ENCODE results near the gene TMED4.

TMED4 gene

GRCh38 chr7:44583146-44583865 is 1.3 kb upstream of the TMED4 start:
- H4K20me1 ChIP-seq (ENCODE audit: insufficient read depth, low read length): no peaks in the 10 kb centered on the region
- TF ChIP-seq EZH2 (optimal IDR thresholded peaks at IDR 0.05; ENCODE audit: low read depth, low read length) (no peak), EZH2phosphoT487 (IDR thresholded peaks at IDR 0.05; ENCODE audit: low read length) (no peak)
- TF ChIP-seq, protein P1, sequence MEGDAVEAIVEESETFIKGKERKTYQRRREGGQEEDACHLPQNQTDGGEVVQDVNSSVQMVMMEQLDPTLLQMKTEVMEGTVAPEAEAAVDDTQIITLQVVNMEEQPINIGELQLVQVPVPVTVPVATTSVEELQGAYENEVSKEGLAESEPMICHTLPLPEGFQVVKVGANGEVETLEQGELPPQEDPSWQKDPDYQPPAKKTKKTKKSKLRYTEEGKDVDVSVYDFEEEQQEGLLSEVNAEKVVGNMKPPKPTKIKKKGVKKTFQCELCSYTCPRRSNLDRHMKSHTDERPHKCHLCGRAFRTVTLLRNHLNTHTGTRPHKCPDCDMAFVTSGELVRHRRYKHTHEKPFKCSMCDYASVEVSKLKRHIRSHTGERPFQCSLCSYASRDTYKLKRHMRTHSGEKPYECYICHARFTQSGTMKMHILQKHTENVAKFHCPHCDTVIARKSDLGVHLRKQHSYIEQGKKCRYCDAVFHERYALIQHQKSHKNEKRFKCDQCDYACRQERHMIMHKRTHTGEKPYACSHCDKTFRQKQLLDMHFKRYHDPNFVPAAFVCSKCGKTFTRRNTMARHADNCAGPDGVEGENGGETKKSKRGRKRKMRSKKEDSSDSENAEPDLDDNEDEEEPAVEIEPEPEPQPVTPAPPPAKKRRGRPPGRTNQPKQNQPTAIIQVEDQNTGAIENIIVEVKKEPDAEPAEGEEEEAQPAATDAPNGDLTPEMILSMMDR (IDR thresholded peaks at IDR 0.05; ENCODE audit: low read length): no peak
- H3K4me3 ChIP-seq (ENCODE audit: low read length): peak overlapping the region; percentile 71
- peaks cover 5% of the 10 kb centered on the region; the same call in 1 of the 2 replicates for H3K4me1 ChIP-seq (ENCODE audit: low read length)
- peak overlapping the region; percentile 87; the same call in 1 of the 2 replicates for H3K9ac ChIP-seq (ENCODE audit: low read length)
- H3K27me3 ChIP-seq (replicated peaks; ENCODE audit: insufficient read depth, low read length): no peaks in the 10 kb centered on the region
- H3K9me3 ChIP-seq (replicated peaks; ENCODE audit: insufficient read depth, low read length): no peaks in the 10 kb centered on the region
- H3K27ac ChIP-seq (ENCODE audit: low read length): peak overlapping the region; percentile 87; the same call in 1 of the 2 replicates
- H3K4me2 ChIP-seq (ENCODE audit: low read depth, low read length): peak overlapping the region; percentile 96
- no peaks in the 10 kb centered on the region for H3K36me3 ChIP-seq (replicated peaks; ENCODE audit: insufficient read depth, low read length)
- DNase-seq: no peak
- no peaks in the 10 kb centered on the region for H3K9me2 ChIP-seq (replicated peaks; ENCODE audit: insufficient read depth, low read length)
- H3K79me2 ChIP-seq (ENCODE audit: low read length): peaks cover 34% of the 10 kb centered on the region
- peaks cover 14% of the 10 kb centered on the region for H3F3A ChIP-seq (ENCODE audit: insufficient read depth, low read length)
- H2AFZ ChIP-seq (ENCODE audit: low read length): peak overlapping the region; percentile 94

DNA sequence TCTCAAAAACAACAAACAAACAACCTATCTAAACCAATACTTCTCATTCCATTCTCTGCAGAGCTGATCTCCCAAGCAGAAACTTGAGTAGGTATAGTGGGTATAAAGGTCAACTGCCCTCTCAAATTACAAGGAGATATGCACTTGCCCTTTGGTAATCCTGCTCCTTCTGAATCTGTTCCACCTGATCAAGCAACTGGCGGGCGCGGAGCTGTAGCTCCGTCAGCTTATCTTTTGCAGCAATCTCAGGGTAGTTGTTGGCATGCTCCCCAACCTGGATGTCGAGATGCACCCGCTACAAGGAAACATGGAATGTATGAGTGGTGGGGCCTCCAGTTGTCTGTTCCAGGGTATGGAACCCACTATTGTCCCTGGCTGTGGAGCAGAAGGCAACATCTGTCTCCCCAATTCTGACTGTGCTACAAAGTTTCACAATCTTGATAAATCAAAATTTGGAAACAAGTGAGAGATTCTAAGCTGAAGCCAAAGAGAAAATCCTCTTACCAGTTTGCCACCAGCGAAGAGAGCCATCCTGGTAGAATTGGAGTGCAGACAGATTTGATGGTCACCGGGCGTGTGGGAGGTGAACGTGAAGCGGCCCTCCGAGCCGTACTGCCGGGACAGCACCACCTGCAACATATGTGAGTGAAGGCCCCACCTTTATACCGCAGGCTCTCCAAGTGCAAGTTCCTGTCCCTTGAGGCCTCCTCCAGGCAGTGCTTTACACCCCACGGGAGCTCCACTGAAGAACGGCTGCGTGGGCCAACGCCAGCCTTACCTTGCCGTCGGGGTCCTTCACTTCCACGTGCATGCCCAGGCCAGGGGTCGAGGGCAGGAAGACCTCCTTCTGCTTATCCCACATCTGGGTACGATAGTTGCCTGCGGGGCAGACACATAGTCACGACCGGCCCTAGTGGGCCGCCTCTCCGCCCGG is 819 bp downstream of the TMED4 start:
- H3K9me2 ChIP-seq (replicated peaks; ENCODE audit: insufficient read depth, low read length): no peaks in the 10 kb centered on the region
- H3K36me3 ChIP-seq (replicated peaks; ENCODE audit: insufficient read depth, low read length): no peaks in the 10 kb centered on the region
- H4K20me1 ChIP-seq (ENCODE audit: insufficient read depth, low read length): no peaks in the 10 kb centered on the region
- peak overlapping the region; percentile 76 for H3K27ac ChIP-seq (ENCODE audit: low read length)
- no peaks in the 10 kb centered on the region for H3K27me3 ChIP-seq (replicated peaks; ENCODE audit: insufficient read depth, low read length)
- H3K9ac ChIP-seq (ENCODE audit: low read length): peak overlapping the region; percentile 97
- peaks cover 14% of the 10 kb centered on the region for H3F3A ChIP-seq (ENCODE audit: insufficient read depth, low read length)
- H3K4me1 ChIP-seq (ENCODE audit: low read length): peaks cover 4% of the 10 kb centered on the region; the same call in 1 of the 2 replicates
- H2AFZ ChIP-seq (ENCODE audit: low read length): peak overlapping the region; percentile 66
- TF ChIP-seq EZH2phosphoT487 (IDR thresholded peaks at IDR 0.05; ENCODE audit: low read length) (no peak), EZH2 (optimal IDR thresholded peaks at IDR 0.05; ENCODE audit: low read depth, low read length) (no peak)
- TF ChIP-seq, protein P1 (IDR thresholded peaks at IDR 0.05; ENCODE audit: low read length): no peak
- peak overlapping the region; percentile 68 for H3K4me2 ChIP-seq (ENCODE audit: low read depth, low read length)
- H3K9me3 ChIP-seq (replicated peaks; ENCODE audit: insufficient read depth, low read length): no peaks in the 10 kb centered on the region
- peaks cover 39% of the 10 kb centered on the region for H3K79me2 ChIP-seq (ENCODE audit: low read length)
- DNase-seq: peak; percentile 72
- peak overlapping the region; percentile 96 for H3K4me3 ChIP-seq (ENCODE audit: low read length)

DNA sequence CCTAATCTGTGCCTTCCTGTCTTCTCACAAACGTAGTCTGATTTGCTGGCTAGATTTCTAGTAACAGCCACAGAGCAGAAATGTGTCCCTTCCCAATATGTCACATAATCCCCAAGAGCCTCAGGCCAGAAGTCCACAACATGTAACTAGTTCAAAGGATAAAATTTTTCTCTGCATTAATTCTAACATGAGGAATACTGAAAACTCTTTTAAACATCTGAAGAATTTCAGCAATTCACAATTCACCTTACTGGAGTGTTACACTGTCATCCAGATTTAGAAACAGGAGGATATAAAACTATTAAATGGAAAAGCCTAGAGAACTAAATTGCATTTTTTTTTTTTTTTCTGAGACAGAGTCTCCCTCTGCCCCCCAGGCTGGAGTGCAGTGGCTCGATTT is 5.8 kb downstream of the TMED4 start:
- Histone ChIP-seq H4K20me1 (ENCODE audit: insufficient read depth, low read length) (no peaks in the 10 kb centered on the region), H3K27ac (ENCODE audit: low read length) (no peak overlapping the region), H3K79me2 (ENCODE audit: low read length) (peaks cover 72% of the 10 kb centered on the region), H3F3A (ENCODE audit: insufficient read depth, low read length) (peaks cover 10% of the 10 kb centered on the region; the same call in 1 of the 2 replicates), H3K9me3 (replicated peaks; ENCODE audit: insufficient read depth, low read length) (no peaks in the 10 kb centered on the region), H3K4me3 (ENCODE audit: low read length) (no peak overlapping the region), H3K27me3 (replicated peaks; ENCODE audit: insufficient read depth, low read length) (no peaks in the 10 kb centered on the region), H2AFZ (ENCODE audit: low read length) (no peak overlapping the region), H3K4me1 (ENCODE audit: low read length) (peaks cover 8% of the 10 kb centered on the region), H3K36me3 (replicated peaks; ENCODE audit: insufficient read depth, low read length) (peaks cover 10% of the 10 kb centered on the region; the same call in 1 of the 2 replicates), H3K4me2 (ENCODE audit: low read depth, low read length) (no peak overlapping the region), H3K9ac (ENCODE audit: low read length) (no peak overlapping the region), H3K9me2 (replicated peaks; ENCODE audit: insufficient read depth, low read length) (no peaks in the 10 kb centered on the region)
- DNase-seq: no peak
- TF ChIP-seq EZH2phosphoT487 (IDR thresholded peaks at IDR 0.05; ENCODE audit: low read length) (no peak), EZH2 (optimal IDR thresholded peaks at IDR 0.05; ENCODE audit: low read depth, low read length) (no peak)
- TF ChIP-seq, protein P1 (IDR thresholded peaks at IDR 0.05; ENCODE audit: low read length): no peak
